Activated T-helper 1 cell treated with Interleukin-2 at 50 U/mL for 16 hours (primary cell): ENCODE results near the gene UGGT1.

ENCODE experiments used
- DNase-seq: peaks from one replicate; pipeline ENCODE4 v3.0.0-alpha.2; 2020; ENCODE audit warnings: low read depth

Gene UGGT1

GRCh38 chr2:128090945-128091725 lies at the start of gene UGGT1:
UGGT1 (plus strand) TSS chr2:128091200; CDS start chr2:128091358, 158 bp downstream.
- peak; percentile 86 for DNase-seq

GRCh38 chr2:128041561-128041960 lies 49.4 kb upstream of the UGGT1 start:
- DNase-seq: no peak

GRCh38 chr2:128043041-128043440 lies 48.0 kb upstream of the UGGT1 start:
- DNase-seq: no peak

GRCh38 chr2:128053331-128053730 lies 37.7 kb upstream of the UGGT1 start:
- DNase-seq: no peak

GRCh38 chr2:128054104-128054885 lies 36.7 kb upstream of the UGGT1 start:
- no peak for DNase-seq

GRCh38 chr2:128057334-128057733 lies 33.7 kb upstream of the UGGT1 start:
- DNase-seq: no peak

GRCh38 chr2:128058114-128058513 lies 32.9 kb upstream of the UGGT1 start:
- DNase-seq: no peak

GRCh38 chr2:128062571-128062970 lies 28.4 kb upstream of the UGGT1 start:
- no peak for DNase-seq

- DNase-seq: no peak
Measured at GRCh38 chr2:128064353-128064752, 26.6 kb upstream of the UGGT1 start.

- DNase-seq: no peak
Measured at GRCh38 chr2:128069769-128070168, 21.2 kb upstream of the UGGT1 start.

GRCh38 chr2:128073278-128073677 lies 17.7 kb upstream of the UGGT1 start:
- no peak for DNase-seq

- DNase-seq: no peak
Measured at GRCh38 chr2:128076461-128077106, 14.4 kb upstream of the UGGT1 start.

GRCh38 chr2:128084757-128085156 lies 6.2 kb upstream of the UGGT1 start:
- no peak for DNase-seq

GRCh38 chr2:128086244-128086643 lies 4.8 kb upstream of the UGGT1 start:
- DNase-seq: no peak

- no peak for DNase-seq
Measured at GRCh38 chr2:128090575-128090944, 440 bp upstream of the UGGT1 start.

GRCh38 chr2:128091726-128092080 lies 703 bp downstream of the UGGT1 start:
- no peak for DNase-seq

GRCh38 chr2:128092656-128093055 lies 1.7 kb downstream of the UGGT1 start:
- no peak for DNase-seq

GRCh38 chr2:128093762-128094161 lies 2.8 kb downstream of the UGGT1 start:
- DNase-seq: no peak

- DNase-seq: no peak
Measured at GRCh38 chr2:128095201-128095600, 4.2 kb downstream of the UGGT1 start.

GRCh38 chr2:128103407-128103806 lies 12.4 kb downstream of the UGGT1 start:
- DNase-seq: no peak

GRCh38 chr2:128105072-128105471 lies 14.1 kb downstream of the UGGT1 start:
- no peak for DNase-seq

- no peak for DNase-seq
Measured at GRCh38 chr2:128108166-128108565, 17.2 kb downstream of the UGGT1 start.

GRCh38 chr2:128109243-128109642 lies 18.2 kb downstream of the UGGT1 start:
- DNase-seq: no peak
